Retinal pigment epithelial cell (primary cell): ENCODE data around the gene FLCN.

Source experiments
- DNase-seq: peaks from one replicate; pipeline ENCODE4 v3.0.0-alpha.2; 2010; ENCODE audit warnings: low read depth
- H3K4me3 ChIP-seq: 2 replicates; pipeline ENCODE4 v1.5.1; 2011; ENCODE audit warnings: mild to moderate bottlenecking, low read length, control low read depth, moderate library complexity
- TF ChIP-seq, protein P1 (sequence below): conservative IDR thresholded peaks from 2 replicates; pipeline ENCODE4 v1.5.1; 2011; ENCODE audit warnings: low read depth, low read length, control low read depth, inconsistent platforms

Gene FLCN

DNA sequence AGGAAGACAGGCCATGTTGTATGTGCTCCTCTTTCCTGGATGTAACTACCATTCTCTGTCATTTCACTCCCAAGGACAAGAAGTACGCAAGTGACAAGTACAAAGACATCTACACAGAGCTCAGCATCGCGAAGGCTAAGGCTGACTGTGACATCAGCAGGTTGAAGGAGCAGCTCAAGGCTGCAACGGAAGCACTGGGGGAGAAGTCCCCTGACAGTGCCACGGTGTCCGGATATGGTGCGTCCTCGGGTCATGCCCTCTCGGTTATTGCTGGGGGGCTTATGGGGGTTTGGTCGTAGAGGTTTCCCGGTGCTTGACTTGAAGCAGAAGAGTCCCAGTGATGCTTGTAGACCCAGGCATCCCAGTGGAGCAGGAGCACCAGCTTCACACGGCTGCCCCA lies 59.8 kb downstream of the FLCN start:
- no peak for DNase-seq
- no peak overlapping the region for H3K4me3 ChIP-seq
- TF ChIP-seq, protein P1, sequence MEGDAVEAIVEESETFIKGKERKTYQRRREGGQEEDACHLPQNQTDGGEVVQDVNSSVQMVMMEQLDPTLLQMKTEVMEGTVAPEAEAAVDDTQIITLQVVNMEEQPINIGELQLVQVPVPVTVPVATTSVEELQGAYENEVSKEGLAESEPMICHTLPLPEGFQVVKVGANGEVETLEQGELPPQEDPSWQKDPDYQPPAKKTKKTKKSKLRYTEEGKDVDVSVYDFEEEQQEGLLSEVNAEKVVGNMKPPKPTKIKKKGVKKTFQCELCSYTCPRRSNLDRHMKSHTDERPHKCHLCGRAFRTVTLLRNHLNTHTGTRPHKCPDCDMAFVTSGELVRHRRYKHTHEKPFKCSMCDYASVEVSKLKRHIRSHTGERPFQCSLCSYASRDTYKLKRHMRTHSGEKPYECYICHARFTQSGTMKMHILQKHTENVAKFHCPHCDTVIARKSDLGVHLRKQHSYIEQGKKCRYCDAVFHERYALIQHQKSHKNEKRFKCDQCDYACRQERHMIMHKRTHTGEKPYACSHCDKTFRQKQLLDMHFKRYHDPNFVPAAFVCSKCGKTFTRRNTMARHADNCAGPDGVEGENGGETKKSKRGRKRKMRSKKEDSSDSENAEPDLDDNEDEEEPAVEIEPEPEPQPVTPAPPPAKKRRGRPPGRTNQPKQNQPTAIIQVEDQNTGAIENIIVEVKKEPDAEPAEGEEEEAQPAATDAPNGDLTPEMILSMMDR, result no peak

DNA sequence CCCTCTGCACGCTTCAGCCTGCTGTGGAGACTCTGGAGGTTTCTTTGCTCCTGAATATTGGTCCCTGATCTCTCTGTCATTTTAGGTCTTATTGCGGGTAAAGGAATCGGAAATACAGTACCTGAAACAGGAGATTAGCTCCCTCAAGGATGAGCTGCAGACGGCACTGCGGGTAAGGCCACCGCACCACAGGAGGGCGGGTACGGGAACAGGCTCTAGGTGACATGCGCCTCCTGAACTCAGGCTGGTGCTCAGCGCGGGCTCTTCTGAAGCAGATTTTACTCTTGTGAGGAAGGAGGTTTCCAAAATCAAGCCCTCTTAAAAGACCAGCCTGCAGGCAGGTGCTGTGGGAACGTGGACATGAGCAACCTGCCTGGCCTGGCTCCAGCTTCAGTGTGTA lies 60.6 kb downstream of the FLCN start:
- TF ChIP-seq, protein P1, result no peak
- no peak overlapping the region for H3K4me3 ChIP-seq
- no peak for DNase-seq

DNA sequence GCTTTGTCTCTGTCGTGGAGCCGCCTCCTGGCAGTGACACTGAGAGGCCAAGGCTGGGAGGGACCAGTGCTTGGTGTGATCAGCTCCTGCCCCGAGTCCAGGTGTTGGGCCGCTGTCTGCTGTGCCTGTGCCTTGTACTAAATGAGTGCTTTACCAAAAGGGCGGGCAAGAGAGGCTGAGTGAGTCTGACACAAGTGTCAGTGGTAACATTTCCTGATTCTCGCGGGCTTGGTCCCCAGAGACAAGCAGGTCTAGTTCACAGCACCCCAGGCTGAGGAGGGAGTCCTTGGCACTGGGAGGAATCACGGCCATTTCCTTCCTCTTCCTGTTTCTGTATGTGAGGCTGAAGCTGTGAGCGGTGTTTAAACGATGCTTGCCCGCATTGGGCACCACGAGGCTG lies 61.1 kb downstream of the FLCN start:
- TF ChIP-seq, protein P1, result no peak
- H3K4me3 ChIP-seq, result no peak overlapping the region
- no peak for DNase-seq

DNA sequence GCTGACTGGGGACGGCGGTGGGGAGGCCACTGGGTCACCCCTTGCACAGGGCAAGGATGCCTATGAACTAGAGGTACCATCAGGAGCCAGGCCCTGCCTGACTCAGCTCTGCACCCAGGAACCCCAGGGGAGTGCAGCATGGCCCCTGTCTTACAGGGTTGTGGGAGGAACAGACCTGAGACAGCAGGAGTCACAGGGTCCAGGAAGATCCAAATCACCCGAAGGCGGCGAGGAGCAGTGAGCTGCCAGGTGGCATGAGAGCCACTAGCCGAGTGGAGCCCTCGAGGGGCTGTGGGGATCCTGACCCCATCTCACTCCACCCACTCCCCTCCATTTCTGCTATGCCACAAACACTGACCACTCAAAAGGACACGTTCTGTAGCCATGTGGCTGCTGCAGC lies 61.6 kb downstream of the FLCN start:
- TF ChIP-seq, protein P1, result no peak

DNA sequence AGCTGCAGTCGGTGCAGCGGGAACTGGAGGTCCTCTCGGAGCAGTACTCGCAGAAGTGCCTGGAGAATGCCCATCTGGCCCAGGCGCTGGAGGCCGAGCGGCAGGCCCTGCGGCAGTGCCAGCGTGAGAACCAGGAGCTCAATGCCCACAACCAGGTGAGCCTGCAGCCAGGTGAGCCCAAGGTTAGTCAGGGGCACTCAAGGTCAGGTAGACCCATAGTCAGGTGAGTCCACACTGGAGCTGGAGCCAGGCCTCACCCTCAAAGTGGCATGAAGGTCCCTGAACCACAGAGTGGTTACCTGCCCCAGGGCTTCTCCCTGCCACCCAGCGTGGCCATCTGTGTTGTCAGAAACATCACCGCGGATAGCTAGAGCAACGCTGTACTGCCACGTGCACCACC lies 63.0 kb downstream of the FLCN start:
- TF ChIP-seq, protein P1, result no peak
- DNase-seq, result no peak

More for the DNA sequence above, 61.6 kb downstream of the FLCN start:
- no peak for DNase-seq
- H3K4me3 ChIP-seq, result no peak overlapping the region

DNA sequence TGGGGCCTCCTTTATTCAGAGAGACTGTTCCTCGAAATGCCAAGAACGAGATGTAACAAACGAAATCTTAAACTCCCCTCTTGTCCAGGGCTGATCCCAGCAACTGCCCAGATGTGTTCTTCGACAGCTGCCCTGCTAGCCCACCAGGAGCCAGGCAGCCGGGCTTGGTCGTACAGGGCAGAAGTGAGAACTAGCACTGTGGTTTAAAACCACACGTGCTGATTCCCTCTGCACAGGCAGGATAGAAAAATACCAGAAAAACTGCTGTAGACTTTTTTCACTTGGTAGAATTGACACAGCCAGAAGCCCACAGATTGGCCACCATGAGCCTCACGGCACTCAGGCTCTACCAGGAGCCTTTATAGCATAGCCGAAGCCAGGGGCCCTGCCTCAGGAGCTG lies 64.0 kb downstream of the FLCN start:
- H3K4me3 ChIP-seq, result no peak overlapping the region
- no peak for DNase-seq
- TF ChIP-seq, protein P1, result no peak

More for the DNA sequence above, 63.0 kb downstream of the FLCN start:
- no peak overlapping the region for H3K4me3 ChIP-seq

DNA sequence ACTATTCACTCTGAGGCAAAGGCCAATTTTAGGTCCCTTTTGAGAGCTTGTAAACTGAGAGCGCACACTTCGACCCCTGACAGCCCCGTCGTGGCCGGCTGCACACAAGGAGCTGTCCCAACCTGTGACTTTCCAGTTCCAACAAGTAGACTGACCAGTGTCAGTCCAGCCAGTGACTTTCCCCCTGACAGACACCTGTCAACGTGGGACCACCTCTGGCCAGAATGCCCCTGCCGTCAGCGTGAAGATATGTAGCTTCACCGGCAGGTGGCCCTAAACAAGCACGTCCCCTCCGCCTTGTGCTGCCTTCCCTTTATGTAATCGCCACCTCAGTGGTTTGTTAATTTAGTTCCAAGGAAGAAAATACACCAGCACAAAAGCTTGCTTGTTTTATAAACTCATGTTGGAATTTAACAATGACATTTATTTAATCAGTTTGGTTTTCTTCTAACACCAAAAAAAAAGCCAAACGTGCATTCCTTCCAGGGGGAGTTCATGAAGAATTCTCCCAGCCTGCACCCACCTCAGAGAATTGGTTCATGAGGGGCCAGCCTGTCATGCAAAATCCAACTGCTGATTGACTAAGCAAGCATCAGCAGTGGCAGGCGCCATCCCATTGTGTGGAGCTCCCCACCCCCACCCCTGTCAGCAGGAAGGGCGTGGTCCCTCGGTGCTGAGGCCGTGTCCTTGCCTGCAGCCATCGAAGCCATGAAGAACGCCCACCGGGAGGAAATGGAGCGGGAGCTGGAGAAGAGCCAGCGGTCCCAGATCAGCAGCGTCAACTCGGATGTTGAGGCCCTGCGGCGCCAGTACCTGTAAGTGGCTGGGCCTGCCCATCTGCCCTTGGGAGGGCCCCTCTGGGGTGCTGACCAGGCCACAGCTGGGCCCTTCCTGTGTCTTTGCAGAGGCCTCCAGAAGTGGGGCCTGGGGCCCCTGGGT lies 64.7 kb downstream of the FLCN start:
- H3K4me3 ChIP-seq, result no peak overlapping the region
- no peak for DNase-seq
- TF ChIP-seq, protein P1, result peak; percentile 11
